HepG2 (cell line): ENCODE data around the gene MEF2D. TPM values are rescaled to one million over a fixed set of nuclear protein-coding genes. Genes with fewer than 3 reads are reported as not detected.

Source experiments
- ARHGAP35 ChIP-seq: sonication (generic); formaldehyde crosslinking; IDR thresholded peaks from 2 replicates; pipeline ENCODE4 v1.9.0; 2022; ENCODE audit warnings: mild to moderate bottlenecking, inconsistent platforms, moderate library complexity, missing genetic modification reagents, borderline replicate concordance
- BHLHE40 ChIP-seq: IDR thresholded peaks from 2 replicates; pipeline ENCODE4 v1.6.1; 2011; ENCODE audit warnings: low read length, improper control_type of control experiment
- DNMT1 ChIP-seq: sonication (generic); formaldehyde crosslinking; IDR thresholded peaks from 2 replicates; pipeline ENCODE4 v1.5.1; 2020; ENCODE audit warnings: mild to moderate bottlenecking, missing genetic modification reagents
- FOXP1 ChIP-seq, 2 experiments: fragments of 450-650 bp in 1 of 2; IDR thresholded peaks; 2 replicates each; pipeline ENCODE4 v1.6.1; 2017 to 2018; ENCODE audit warnings: antibody characterized with exemption in 1 of 2
- HIVEP1 ChIP-seq: sonication (generic); formaldehyde crosslinking; IDR thresholded peaks from 2 replicates; pipeline ENCODE4 v1.4.0; 2020; ENCODE audit warnings: mild to moderate bottlenecking, missing genetic modification reagents
- HMGA1 ChIP-seq: sonication (generic); formaldehyde crosslinking; conservative IDR thresholded peaks from 2 replicates; pipeline ENCODE4 v1.4.0; 2020; ENCODE audit warnings: missing genetic modification reagents
- KDM3A ChIP-seq: IDR thresholded peaks from 2 replicates; pipeline ENCODE4 v1.6.1; 2018; ENCODE audit warnings: low read depth, missing compliant biosample characterization
- KDM5B ChIP-seq: sonication (generic); formaldehyde crosslinking; IDR thresholded peaks from 2 replicates; pipeline ENCODE4 v1.4.0; 2020; ENCODE audit warnings: missing genetic modification reagents, mild to moderate bottlenecking, borderline replicate concordance
- MED1 ChIP-seq: sonication (generic); formaldehyde crosslinking; IDR thresholded peaks from 2 replicates; pipeline ENCODE4 v1.4.0; 2020; ENCODE audit warnings: missing genetic modification reagents
- MIER3 ChIP-seq: IDR thresholded peaks from 2 replicates; pipeline ENCODE4 v1.6.1; 2016; ENCODE audit warnings: missing compliant biosample characterization, borderline replicate concordance
- NCOA2 ChIP-seq: sonication (generic); formaldehyde crosslinking; IDR thresholded peaks from 2 replicates; pipeline ENCODE4 v1.8.0; 2022; ENCODE audit warnings: inconsistent platforms
- POLR2AphosphoS5 ChIP-seq: IDR thresholded peaks from 2 replicates; pipeline ENCODE4 v1.6.1; 2012; ENCODE audit warnings: low read depth, low read length
- RXRA ChIP-seq: sonication (generic); formaldehyde crosslinking; IDR thresholded peaks from 2 replicates; pipeline ENCODE4 v1.5.1; 2020; ENCODE audit warnings: missing genetic modification reagents
- SOX13 ChIP-seq, 3 experiments: fragments of 450-650 bp in 1 of 3; sonication (generic) in 1 of 3; formaldehyde crosslinking in 1 of 3; IDR thresholded peaks in 2 of 3; conservative IDR thresholded peaks in 1 of 3; 2 replicates each; pipeline versions ENCODE4 v1.5.0 to v1.6.1; 2016 to 2020; ENCODE audit warnings: antibody characterized with exemption in 1 of 3, mild to moderate bottlenecking in 1 of 3, missing compliant biosample characterization in 1 of 3, missing genetic modification reagents in 1 of 3, moderate library complexity in 1 of 3
- SRSF4 ChIP-seq: fragments of 200-400 bp; formaldehyde crosslinking; IDR thresholded peaks from one replicate; pipeline ENCODE4 v1.6.1; 2018; ENCODE audit warnings: mild to moderate bottlenecking, low read depth, low read length, moderate library complexity; ENCODE audit not compliant: poor library complexity, severe bottlenecking
- STAG1 ChIP-seq: sonication (generic); formaldehyde crosslinking; IDR thresholded peaks from 2 replicates; pipeline ENCODE4 v1.4.0; 2020; ENCODE audit warnings: missing genetic modification reagents
- TRIM24 ChIP-seq: sonication (generic); formaldehyde crosslinking; IDR thresholded peaks from 2 replicates; pipeline ENCODE4 v1.8.0; 2022; ENCODE audit warnings: mild to moderate bottlenecking, missing genetic modification reagents
- ZBTB8A ChIP-seq: sonication (generic); formaldehyde crosslinking; IDR thresholded peaks from 2 replicates; pipeline ENCODE4 v1.4.0; 2020; ENCODE audit warnings: mild to moderate bottlenecking, low read depth, missing genetic modification reagents, borderline replicate concordance
- ZFP36 ChIP-seq: fragments of 150-350 bp; IDR thresholded peaks from 2 replicates; pipeline ENCODE4 v1.6.1; 2018; ENCODE audit warnings: borderline replicate concordance, low read length, low read depth; ENCODE audit not compliant: partially characterized antibody
- ZKSCAN1 ChIP-seq: fragments of 150-350 bp; IDR thresholded peaks from 2 replicates; pipeline ENCODE4 v1.6.1; 2014; ENCODE audit warnings: low read length
- ZNF10 ChIP-seq: sonication (generic); formaldehyde crosslinking; IDR thresholded peaks from 2 replicates; pipeline ENCODE4 v1.4.0; 2020; ENCODE audit warnings: mild to moderate bottlenecking, low read depth, missing genetic modification reagents, borderline replicate concordance
- ZNF101 ChIP-seq: sonication (generic); formaldehyde crosslinking; IDR thresholded peaks from 2 replicates; pipeline ENCODE4 v1.4.0; 2020; ENCODE audit warnings: mild to moderate bottlenecking, low read depth, missing genetic modification reagents, borderline replicate concordance
- ZNF382 ChIP-seq: sonication (generic); formaldehyde crosslinking; IDR thresholded peaks from 2 replicates; pipeline ENCODE4 v1.5.0; 2020; ENCODE audit warnings: missing genetic modification reagents, mild to moderate bottlenecking, borderline replicate concordance
- ZNF562 ChIP-seq: sonication (generic); formaldehyde crosslinking; IDR thresholded peaks from 2 replicates; pipeline ENCODE4 v1.8.0; 2022; ENCODE audit warnings: missing genetic modification reagents, borderline replicate concordance
- ZNF570 ChIP-seq: sonication (generic); formaldehyde crosslinking; IDR thresholded peaks from 2 replicates; pipeline ENCODE4 v1.4.0; 2020; ENCODE audit warnings: mild to moderate bottlenecking, missing genetic modification reagents, borderline replicate concordance
- ZSCAN9 ChIP-seq: IDR thresholded peaks from 2 replicates; pipeline ENCODE4 v1.6.1; 2016; ENCODE audit warnings: borderline replicate concordance
- polyA plus RNA-seq, 8 experiments: library from polyadenylated mRNA; depleted of rRNA in 3 of 8; stranded (reverse) in 7 of 8; unstranded in 1 of 8; fragments of >200 nt; fragmentation: Illumina TruSeq in 4 of 8; extraction: Trizol in 4 of 8; gene quantifications; 2 replicates each; pipeline versions ENCODE4 v1.2.1 to v1.2.3, GENCODE V29; 2011 to 2016; ENCODE audit warnings: low read depth in 4 of 8, missing spikeins in 1 of 8, mixed read lengths in 1 of 8; ENCODE audit not compliant: insufficient read depth in 1 of 8
- total RNA-seq, 5 experiments: library from RNA; depleted of rRNA; stranded (reverse); fragments of >200 nt; fragmentation: Illumina TruSeq; extraction: Trizol; gene quantifications; 2 replicates each; pipeline ENCODE4 v1.2.3, GENCODE V29; 2016; ENCODE audit warnings: low read depth in 1 of 5
- TF ChIP-seq, protein P1 (sequence below): sonication (generic); formaldehyde crosslinking; IDR thresholded peaks from 2 replicates; pipeline ENCODE4 v1.4.0; 2020; ENCODE audit warnings: mild to moderate bottlenecking, missing genetic modification reagents
- TF ChIP-seq, protein P2 (sequence below): IDR thresholded peaks from 2 replicates; pipeline ENCODE4 v1.6.1; 2018; ENCODE audit warnings: missing genetic modification reagents

The MEF2D gene
- total and polyA plus RNA-seq, 2 of the 13 experiments (the other 11 are each of a cell fraction or from before 2014, with no cell fraction given), result 1.6 to 3.9 TPM

DNA sequence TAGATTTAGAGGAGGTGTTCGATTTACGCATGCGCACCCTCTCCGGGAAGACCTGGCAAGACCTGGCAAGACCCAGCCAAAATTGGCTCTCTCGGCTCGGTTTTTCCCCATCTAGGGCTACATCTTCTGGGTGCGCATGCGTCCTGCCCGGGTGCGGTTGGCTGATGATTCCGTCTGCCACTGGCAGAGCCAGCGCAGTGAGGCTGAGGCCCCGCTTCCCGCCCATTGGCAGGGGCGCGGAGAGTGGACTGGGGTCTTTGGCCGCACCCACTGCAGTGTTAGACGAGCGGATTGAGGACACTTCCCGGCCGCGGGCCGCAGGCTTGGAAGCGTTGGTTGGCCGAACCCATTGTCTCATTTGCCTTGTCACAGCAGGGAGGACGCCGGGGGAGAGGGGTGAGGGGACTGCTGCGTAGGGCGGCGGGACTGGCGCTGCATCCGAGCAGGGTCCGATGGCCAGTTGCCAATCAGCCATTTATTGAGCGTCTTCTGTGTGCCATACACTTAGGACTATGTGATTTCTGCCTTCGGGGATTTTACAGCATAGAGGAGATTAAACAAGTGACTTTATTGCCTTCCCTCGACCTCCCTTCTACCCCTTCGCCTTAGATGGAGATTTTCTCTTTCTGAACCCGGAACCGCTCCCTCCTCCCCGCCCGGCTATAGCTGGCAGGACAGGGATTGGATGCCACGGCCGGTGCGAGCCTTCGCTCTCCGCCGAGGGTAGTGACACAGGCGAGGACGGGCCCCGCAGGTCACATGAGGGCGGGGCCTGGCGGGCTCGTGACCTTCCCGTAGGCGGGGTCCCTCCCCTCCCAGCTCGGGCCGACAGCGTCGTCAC is 43.7 kb downstream of the MEF2D start (continued):
- TF ChIP-seq ZFP36, result no peak
- 0 out of 2 replicates have a peak, but pooled peaks have one; percentile 23 for TF ChIP-seq HIVEP1
- peak; percentile 76 for TF ChIP-seq MED1
- TF ChIP-seq ZNF101, result no peak
- TF ChIP-seq BHLHE40, result peak; percentile 95
- TF ChIP-seq SOX13 (IDR thresholded peaks at IDR 0.05), result no peak
- peak in 1 of 2 experiments; percentile 60; a peak in 2 of 4 replicates for TF ChIP-seq SOX13 (CRISPR knock-in tag; conservative IDR thresholded peaks at IDR 0.05 in 1 of 2, IDR thresholded peaks at IDR 0.05 in 1 of 2)
- TF ChIP-seq ZNF10 (CRISPR knock-in tag), result no peak
- TF ChIP-seq ZBTB8A, result 0 out of 2 replicates have a peak, but pooled peaks have one; percentile 59
- peak; percentile 40; the same call in 1 of the 2 replicates for TF ChIP-seq ARHGAP35 (CRISPR knock-in tag)
- no peak for TF ChIP-seq ZKSCAN1
- TF ChIP-seq, protein P1, sequence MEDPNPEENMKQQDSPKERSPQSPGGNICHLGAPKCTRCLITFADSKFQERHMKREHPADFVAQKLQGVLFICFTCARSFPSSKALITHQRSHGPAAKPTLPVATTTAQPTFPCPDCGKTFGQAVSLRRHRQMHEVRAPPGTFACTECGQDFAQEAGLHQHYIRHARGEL (CRISPR knock-in tag), result no peak
- TF ChIP-seq MIER3 (CRISPR knock-in tag), result peak; percentile 10; the same call in 1 of the 2 replicates
- peak; percentile 71; the same call in 1 of the 2 replicates for TF ChIP-seq KDM5B (CRISPR knock-in tag)
- TF ChIP-seq, protein P2, sequence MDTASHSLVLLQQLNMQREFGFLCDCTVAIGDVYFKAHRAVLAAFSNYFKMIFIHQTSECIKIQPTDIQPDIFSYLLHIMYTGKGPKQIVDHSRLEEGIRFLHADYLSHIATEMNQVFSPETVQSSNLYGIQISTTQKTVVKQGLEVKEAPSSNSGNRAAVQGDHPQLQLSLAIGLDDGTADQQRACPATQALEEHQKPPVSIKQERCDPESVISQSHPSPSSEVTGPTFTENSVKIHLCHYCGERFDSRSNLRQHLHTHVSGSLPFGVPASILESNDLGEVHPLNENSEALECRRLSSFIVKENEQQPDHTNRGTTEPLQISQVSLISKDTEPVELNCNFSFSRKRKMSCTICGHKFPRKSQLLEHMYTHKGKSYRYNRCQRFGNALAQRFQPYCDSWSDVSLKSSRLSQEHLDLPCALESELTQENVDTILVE (CRISPR knock-in tag), result peak; percentile 91
- TF ChIP-seq POLR2AphosphoS5, result peak; percentile 79; the same call in 1 of the 2 replicates
- peak; percentile 50; the same call in 1 of the 2 replicates for TF ChIP-seq ZNF570
- TF ChIP-seq ZSCAN9, result no peak
- no peak for TF ChIP-seq NCOA2 (CRISPR knock-in tag)
- no peak for TF ChIP-seq SRSF4
- TF ChIP-seq HMGA1 (CRISPR knock-in tag), result no peak
- TF ChIP-seq ZNF382, result no peak
- peak; percentile 69; the same call in 1 of the 2 replicates for TF ChIP-seq RXRA (CRISPR knock-in tag)
- no peak for TF ChIP-seq DNMT1 (CRISPR knock-in tag)
- TF ChIP-seq ZNF562, result no peak
- TF ChIP-seq KDM3A (CRISPR knock-in tag), result no peak
- TF ChIP-seq FOXP1 (IDR thresholded peaks at IDR 0.05), result no peak
- peak; percentile 70 for TF ChIP-seq FOXP1 (CRISPR knock-in tag; IDR thresholded peaks at IDR 0.05)
- no peak for TF ChIP-seq TRIM24
- TF ChIP-seq STAG1 (CRISPR knock-in tag), result no peak
